HL-60 (cell line): ENCODE data around the gene TCFL5.

Source experiments
- DNase-seq, 2 experiments: peaks; one replicate each; pipeline ENCODE4 v3.0.0-alpha.2; 2010 to 2020; ENCODE audit warnings: low read depth in 1 of 2, low spot score in 1 of 2
- H3K27ac ChIP-seq: fragments of 250-450 bp; sonication (Bioruptor Pico); replicated peaks from 2 replicates; pipeline ENCODE4 v1.5.1; 2020; ENCODE audit warnings: mild to moderate bottlenecking, moderate library complexity
- H3K27me3 ChIP-seq: fragments of 250-450 bp; sonication (Bioruptor Pico); 2 replicates; pipeline ENCODE4 v1.5.1; 2021; ENCODE audit warnings: mild to moderate bottlenecking, moderate library complexity; ENCODE audit not compliant: insufficient read depth, poor library complexity, severe bottlenecking
- H3K4me3 ChIP-seq: replicated peaks from 2 replicates; pipeline ENCODE4 v1.5.1; 2011; ENCODE audit warnings: mild to moderate bottlenecking, control low read depth, low read length; ENCODE audit not compliant: insufficient read depth
- GABPA ChIP-seq: IDR thresholded peaks from 2 replicates; pipeline ENCODE4 v1.6.1; 2012; ENCODE audit warnings: low read depth
- POLR2AphosphoS5 ChIP-seq: IDR thresholded peaks from 2 replicates; pipeline ENCODE4 v1.6.1; 2012; ENCODE audit warnings: low read depth
- SPI1 ChIP-seq: IDR thresholded peaks from 2 replicates; pipeline ENCODE4 v1.6.1; 2012; ENCODE audit warnings: low read depth, mild to moderate bottlenecking, borderline replicate concordance
- TF ChIP-seq, protein P1 (sequence below): IDR thresholded peaks from 2 replicates; pipeline ENCODE4 v1.6.1; 2012; ENCODE audit warnings: low read depth; ENCODE audit not compliant: insufficient replicate concordance
- TF ChIP-seq, protein P2 (sequence below): IDR thresholded peaks from one replicate; pipeline ENCODE4 v1.5.1; 2011; ENCODE audit warnings: low read length, control low read depth, inconsistent platforms; ENCODE audit not compliant: insufficient read depth

Gene TCFL5

DNA sequence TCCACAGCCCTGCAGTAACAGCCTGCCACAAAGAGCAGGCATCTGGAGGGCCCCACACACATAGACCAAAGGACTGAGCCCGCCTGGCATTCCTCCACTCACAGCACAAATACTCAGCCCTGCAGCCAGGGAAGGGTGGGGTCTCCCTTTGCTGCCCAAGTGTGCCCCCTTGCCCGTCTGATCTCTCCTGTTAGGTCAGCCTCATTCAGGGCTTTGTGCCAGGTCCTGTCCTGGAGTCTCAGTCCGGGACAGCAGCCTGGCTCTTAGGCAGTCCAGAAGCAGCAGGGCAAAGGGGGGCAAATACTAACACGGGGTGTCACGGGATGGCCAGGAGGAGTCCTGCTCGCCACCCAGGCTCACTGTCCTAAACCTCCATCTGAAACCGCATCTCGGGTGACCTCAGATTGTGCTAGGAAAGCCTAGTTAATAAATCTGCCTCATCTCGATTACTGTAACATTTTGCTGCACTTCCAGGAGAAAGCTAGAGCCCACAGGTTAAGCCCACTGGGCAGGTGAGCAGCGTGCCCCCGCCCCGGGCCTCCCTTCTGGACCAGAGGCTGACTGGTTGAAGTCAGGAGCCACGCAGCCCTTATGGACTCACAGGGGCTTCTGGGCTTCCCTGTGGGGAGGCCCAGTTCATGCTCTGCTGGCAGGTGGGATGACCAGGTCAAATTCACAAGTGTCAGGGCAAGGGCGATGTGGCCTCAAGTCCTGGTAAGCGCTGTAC lies 60.2 kb downstream of the TCFL5 start:
- no peaks in the 10 kb centered on the region for H3K27me3 ChIP-seq
- DNase-seq, result no peak
- H3K27ac ChIP-seq, result no peak overlapping the region
- TF ChIP-seq, protein P1, sequence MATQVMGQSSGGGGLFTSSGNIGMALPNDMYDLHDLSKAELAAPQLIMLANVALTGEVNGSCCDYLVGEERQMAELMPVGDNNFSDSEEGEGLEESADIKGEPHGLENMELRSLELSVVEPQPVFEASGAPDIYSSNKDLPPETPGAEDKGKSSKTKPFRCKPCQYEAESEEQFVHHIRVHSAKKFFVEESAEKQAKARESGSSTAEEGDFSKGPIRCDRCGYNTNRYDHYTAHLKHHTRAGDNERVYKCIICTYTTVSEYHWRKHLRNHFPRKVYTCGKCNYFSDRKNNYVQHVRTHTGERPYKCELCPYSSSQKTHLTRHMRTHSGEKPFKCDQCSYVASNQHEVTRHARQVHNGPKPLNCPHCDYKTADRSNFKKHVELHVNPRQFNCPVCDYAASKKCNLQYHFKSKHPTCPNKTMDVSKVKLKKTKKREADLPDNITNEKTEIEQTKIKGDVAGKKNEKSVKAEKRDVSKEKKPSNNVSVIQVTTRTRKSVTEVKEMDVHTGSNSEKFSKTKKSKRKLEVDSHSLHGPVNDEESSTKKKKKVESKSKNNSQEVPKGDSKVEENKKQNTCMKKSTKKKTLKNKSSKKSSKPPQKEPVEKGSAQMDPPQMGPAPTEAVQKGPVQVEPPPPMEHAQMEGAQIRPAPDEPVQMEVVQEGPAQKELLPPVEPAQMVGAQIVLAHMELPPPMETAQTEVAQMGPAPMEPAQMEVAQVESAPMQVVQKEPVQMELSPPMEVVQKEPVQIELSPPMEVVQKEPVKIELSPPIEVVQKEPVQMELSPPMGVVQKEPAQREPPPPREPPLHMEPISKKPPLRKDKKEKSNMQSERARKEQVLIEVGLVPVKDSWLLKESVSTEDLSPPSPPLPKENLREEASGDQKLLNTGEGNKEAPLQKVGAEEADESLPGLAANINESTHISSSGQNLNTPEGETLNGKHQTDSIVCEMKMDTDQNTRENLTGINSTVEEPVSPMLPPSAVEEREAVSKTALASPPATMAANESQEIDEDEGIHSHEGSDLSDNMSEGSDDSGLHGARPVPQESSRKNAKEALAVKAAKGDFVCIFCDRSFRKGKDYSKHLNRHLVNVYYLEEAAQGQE, result no peak
- TF ChIP-seq POLR2AphosphoS5 (no peak), GABPA (no peak), SPI1 (no peak)
- TF ChIP-seq, protein P2, sequence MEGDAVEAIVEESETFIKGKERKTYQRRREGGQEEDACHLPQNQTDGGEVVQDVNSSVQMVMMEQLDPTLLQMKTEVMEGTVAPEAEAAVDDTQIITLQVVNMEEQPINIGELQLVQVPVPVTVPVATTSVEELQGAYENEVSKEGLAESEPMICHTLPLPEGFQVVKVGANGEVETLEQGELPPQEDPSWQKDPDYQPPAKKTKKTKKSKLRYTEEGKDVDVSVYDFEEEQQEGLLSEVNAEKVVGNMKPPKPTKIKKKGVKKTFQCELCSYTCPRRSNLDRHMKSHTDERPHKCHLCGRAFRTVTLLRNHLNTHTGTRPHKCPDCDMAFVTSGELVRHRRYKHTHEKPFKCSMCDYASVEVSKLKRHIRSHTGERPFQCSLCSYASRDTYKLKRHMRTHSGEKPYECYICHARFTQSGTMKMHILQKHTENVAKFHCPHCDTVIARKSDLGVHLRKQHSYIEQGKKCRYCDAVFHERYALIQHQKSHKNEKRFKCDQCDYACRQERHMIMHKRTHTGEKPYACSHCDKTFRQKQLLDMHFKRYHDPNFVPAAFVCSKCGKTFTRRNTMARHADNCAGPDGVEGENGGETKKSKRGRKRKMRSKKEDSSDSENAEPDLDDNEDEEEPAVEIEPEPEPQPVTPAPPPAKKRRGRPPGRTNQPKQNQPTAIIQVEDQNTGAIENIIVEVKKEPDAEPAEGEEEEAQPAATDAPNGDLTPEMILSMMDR, result no peak
- no peak overlapping the region for H3K4me3 ChIP-seq

DNA sequence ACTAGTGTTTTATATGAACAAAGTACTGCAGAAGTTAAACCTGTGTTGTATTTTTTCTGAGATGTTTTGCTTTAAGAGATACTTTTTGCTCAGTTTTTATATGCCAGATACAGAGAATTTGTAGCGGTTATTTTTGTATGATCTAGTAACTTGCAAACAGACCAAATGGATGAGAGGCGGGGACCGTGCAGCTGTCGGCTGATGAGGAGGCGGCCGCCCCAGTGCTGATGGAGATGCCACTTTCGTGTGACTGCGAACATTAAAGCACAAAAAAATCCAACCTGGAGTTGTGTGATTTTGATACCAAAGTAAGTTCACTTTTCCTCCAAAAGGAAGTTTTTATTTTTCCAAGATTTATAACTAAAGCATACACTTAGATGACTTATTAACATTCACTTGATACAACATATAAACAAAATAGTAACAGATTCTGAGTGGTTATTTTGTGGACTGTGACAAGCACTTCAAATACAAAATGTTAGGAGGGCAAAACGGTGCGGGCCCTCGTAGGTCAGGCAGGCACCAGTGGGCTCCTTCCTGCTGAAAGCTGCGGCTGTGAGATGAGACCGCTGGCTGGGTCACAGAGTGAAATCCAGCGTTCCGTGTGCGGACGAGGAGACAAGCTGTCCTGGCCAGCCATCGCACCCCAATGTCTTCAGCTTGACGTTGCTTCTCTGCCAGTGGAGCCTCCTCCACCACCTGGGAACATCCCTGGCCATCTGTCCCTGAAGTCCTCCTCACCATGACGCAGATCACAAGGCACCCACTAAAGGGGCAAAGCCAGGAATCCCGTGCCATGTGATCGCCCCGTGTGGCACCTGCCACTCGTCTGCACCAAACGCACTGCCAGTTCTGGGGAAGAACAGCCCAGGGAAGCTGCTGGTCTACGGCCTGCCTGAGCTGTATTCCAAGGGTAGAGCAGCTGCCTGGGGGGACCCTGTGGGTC lies 61.0 kb downstream of the TCFL5 start:
- DNase-seq, result no peak
- TF ChIP-seq SPI1, result no peak
- TF ChIP-seq POLR2AphosphoS5, result no peak; the same call in 1 of the 2 replicates
- no peak for TF ChIP-seq GABPA
- TF ChIP-seq, protein P1, result no peak
- TF ChIP-seq, protein P2, result no peak
- no peak overlapping the region for H3K27ac ChIP-seq
- H3K27me3 ChIP-seq, result no peaks in the 10 kb centered on the region
- no peak overlapping the region for H3K4me3 ChIP-seq

DNA sequence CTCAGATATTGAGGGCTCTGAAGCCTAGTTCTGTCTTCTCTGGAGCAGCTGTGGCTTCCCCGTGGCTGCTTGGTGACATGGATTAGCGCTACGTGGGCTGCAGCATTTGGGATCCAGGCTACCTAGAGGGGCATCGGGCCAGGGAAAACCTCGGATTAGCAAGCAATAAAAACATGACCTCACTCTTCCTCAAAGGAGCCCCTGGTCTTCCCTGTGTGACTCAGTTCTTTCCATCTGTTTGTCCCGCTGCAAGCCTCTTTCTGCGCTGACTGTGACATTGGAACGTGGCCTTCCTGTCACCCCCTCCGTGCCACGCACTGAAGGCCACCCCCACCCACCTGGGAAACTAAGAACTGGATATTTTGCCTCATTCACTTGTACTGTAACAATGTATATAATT lies 61.7 kb downstream of the TCFL5 start:
- no peak overlapping the region for H3K4me3 ChIP-seq
- H3K27ac ChIP-seq, result no peak overlapping the region
- no peaks in the 10 kb centered on the region for H3K27me3 ChIP-seq
- TF ChIP-seq SPI1 (no peak), GABPA (no peak), POLR2AphosphoS5 (no peak)
- TF ChIP-seq, protein P1, result no peak
- TF ChIP-seq, protein P2, result no peak
- no peak for DNase-seq
